Adrenal gland (tissue), 12 donors: ENCODE measurements around the gene TMEM19. TPM values are rescaled to one million over a fixed set of nuclear protein-coding genes. Genes with fewer than 3 reads are reported as not detected.

Experiments used
- DNase-seq, 7 donors: peaks; one replicate each; pipeline ENCODE4 v3.0.0-alpha.2; 2019 to 2020
- H3K27ac ChIP-seq, 5 donors: fragments of 200-600 bp; sonication (generic) in 4 of 5; 1 replicate in 3 of 5; 2 replicates in 2 of 5; pipeline versions ENCODE4 v1.5.1 to v1.8.0; 2016 to 2020; ENCODE audit warnings: mild to moderate bottlenecking in 1 of 5
- H3K27me3 ChIP-seq: fragments of 200-600 bp; 2 replicates; pipeline ENCODE4 v1.8.0; 2021
- H3K36me3 ChIP-seq, 2 donors: fragments of 200-600 bp; replicated peaks in 1 of 2; 1 replicate in 1 of 2; 2 replicates in 1 of 2; pipeline versions ENCODE4 v1.5.1 to v1.8.0; 2018 to 2022
- H3K4me1 ChIP-seq, 2 donors: fragments of 200-600 bp; replicated peaks in 1 of 2; 1 replicate in 1 of 2; 2 replicates in 1 of 2; pipeline versions ENCODE4 v1.5.1 to v1.8.0; 2018 to 2021
- H3K4me3 ChIP-seq, 4 donors: fragments of 200-600 bp; sonication (generic) in 3 of 4; one replicate each; pipeline ENCODE4 v1.5.1; 2016 to 2018
- H3K9me3 ChIP-seq, 3 donors: fragments of 200-600 bp; sonication (generic) in 1 of 3; replicated peaks in 1 of 3; 1 replicate in 2 of 3; 2 replicates in 1 of 3; pipeline versions ENCODE4 v1.5.1 to v1.8.0; 2016 to 2021
- POLR2A ChIP-seq, 2 donors: fragments of 450-650 bp; IDR thresholded peaks; one replicate each; pipeline ENCODE4 v1.6.1; 2017; ENCODE audit warnings: antibody characterized with exemption in 2 of 2, mild to moderate bottlenecking in 2 of 2, moderate library complexity in 1 of 2
- WGBS, 4 donors: extraction: QIAGEN DNeasy Blood & Tissue Kit in 2 of 4; methylation state at CpG; one replicate each; pipeline versions ENCODE4 v1.1.5 to v1.1.7; 2013 to 2017; 5-methylcytosine and 5-hydroxymethylcytosine counted together
- intact Hi-C, 2 donors: fragments of 100-400 bp; cut with DNase I; formaldehyde crosslinking; loops; one replicate each; pipeline versions ENCODE4 v1.14.1 to v1.15.0; 2022 to 2023
- polyA plus RNA-seq, 3 donors: library from polyadenylated mRNA; stranded (reverse); fragments of 200-250 nt in 2 of 3; fragments of 350-450 nt in 1 of 3; fragmentation: Illumina TruSeq in 1 of 3; extraction: RNeasy Lipid Tissue Mini Kit (QIAGEN cat#74804) in 1 of 3; gene quantifications; one replicate each; pipeline ENCODE4 v1.2.3, GENCODE V29; 2013 to 2014
- total RNA-seq, 9 donors: library from RNA; depleted of rRNA in 4 of 9; stranded (reverse); fragments of >200 nt in 4 of 9; fragments of 120-200 nt in 1 of 9; fragmentation: NEBNext Ultra II Directional in 1 of 9; extraction: Animal tissue kit (Norgen Biotek cat#: 25700) in 1 of 9; gene quantifications; one replicate each; pipeline versions ENCODE4 v1.1.0 to v1.2.4, GENCODE V29; 2013 to 2023
- TF ChIP-seq, protein P1 (sequence below), 6 experiments: fragments of 450-650 bp in 4 of 6; fragments of 200-600 bp in 2 of 6; sonication (generic) in 1 of 6; IDR thresholded peaks; 1 replicate in 5 of 6; 2 replicates in 1 of 6; pipeline versions ENCODE4 v1.5.1 to v1.8.0; 2016 to 2021; ENCODE audit warnings: antibody characterized with exemption in 6 of 6, mild to moderate bottlenecking in 2 of 6, moderate library complexity in 1 of 6
- donor health status: healthy with polysubstance abuse.
- donor health status: Bipolar disorder and iron deficiency.
- donor health status: DM: yes; HTN: yes; CAD: no.
- donor health status: DM: no; HTN: no; CAD: no.
- donor health status: DM: no; HTN: no; CAD: no.
- donor health status: DM: yes; HTN: yes; CAD: no.

The TMEM19 gene
- total and polyA plus RNA-seq, 12 donors: 2.8 to 22.1 (median 18.1) TPM

DNA sequence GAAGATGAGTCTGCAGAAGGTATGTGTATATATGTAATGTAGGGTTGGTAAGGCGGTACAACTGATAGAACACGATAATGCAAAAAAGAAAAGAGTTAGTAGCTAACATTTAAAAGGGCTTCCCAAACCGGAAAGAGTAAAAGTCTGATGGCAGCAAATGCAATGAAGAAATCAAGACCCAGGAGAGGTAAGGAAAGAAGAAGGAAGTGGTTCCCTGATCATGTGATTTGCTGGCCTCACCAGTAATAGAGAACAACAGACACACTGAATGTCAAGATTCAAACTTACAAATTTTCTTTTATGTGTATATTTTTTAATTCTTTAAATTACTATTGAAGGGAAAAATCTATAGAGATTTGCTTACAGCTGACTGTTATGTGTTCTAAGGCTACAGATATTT, 40.6 kb upstream of the TMEM19 start:
- WGBS, 4 donors: 73 to 92% (median 85%) methylated on average over 3 of the region's 3 CpGs
- Histone ChIP-seq H3K4me3 (no peak overlapping the region), H3K36me3 (peaks cover 0 to 72% of the 10 kb centered on the region in 2 donors), H3K4me1 (peaks cover 0 to 9% of the 10 kb centered on the region in 2 donors), H3K27ac (no peak overlapping the region), H3K27me3 (no peaks in the 10 kb centered on the region), H3K9me3 (peaks cover 0 to 4% (median 0%) of the 10 kb centered on the region in 3 donors)
- DNase-seq: no peak
- TF ChIP-seq, protein P1, sequence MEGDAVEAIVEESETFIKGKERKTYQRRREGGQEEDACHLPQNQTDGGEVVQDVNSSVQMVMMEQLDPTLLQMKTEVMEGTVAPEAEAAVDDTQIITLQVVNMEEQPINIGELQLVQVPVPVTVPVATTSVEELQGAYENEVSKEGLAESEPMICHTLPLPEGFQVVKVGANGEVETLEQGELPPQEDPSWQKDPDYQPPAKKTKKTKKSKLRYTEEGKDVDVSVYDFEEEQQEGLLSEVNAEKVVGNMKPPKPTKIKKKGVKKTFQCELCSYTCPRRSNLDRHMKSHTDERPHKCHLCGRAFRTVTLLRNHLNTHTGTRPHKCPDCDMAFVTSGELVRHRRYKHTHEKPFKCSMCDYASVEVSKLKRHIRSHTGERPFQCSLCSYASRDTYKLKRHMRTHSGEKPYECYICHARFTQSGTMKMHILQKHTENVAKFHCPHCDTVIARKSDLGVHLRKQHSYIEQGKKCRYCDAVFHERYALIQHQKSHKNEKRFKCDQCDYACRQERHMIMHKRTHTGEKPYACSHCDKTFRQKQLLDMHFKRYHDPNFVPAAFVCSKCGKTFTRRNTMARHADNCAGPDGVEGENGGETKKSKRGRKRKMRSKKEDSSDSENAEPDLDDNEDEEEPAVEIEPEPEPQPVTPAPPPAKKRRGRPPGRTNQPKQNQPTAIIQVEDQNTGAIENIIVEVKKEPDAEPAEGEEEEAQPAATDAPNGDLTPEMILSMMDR (IDR thresholded peaks at IDR 0.05): no peak
- TF ChIP-seq POLR2A (IDR thresholded peaks at IDR 0.05): no peak
- intact Hi-C loops: no loop called here

DNA sequence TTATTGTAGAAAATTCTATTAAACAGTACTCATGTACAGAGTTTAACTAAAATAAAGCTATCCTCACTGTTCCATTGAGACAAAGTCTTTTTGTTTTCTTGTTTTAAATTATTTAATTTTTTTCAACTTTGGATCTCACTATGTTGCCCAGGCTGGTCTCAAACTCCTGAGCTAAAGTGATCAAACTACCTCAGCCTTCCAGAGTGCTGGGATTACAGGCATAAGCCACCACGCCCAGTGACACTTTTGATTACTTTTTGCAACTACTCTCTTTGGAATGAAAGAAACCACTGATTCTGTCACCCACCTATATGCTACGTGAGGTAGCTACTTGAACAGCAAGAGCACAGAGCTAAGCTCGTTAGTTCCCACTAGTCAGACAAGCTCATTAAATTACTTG, 39.4 kb upstream of the TMEM19 start:
- Histone ChIP-seq H3K36me3 (peaks cover 0 to 60% of the 10 kb centered on the region in 2 donors), H3K27ac (no peak overlapping the region), H3K27me3 (no peaks in the 10 kb centered on the region), H3K9me3 (peaks cover 0 to 4% (median 0%) of the 10 kb centered on the region in 3 donors), H3K4me1 (peaks cover 0 to 15% of the 10 kb centered on the region in 2 donors), H3K4me3 (no peak overlapping the region)
- WGBS, 4 donors: 96 to 99% (median 98%) methylated on average over 3 of the region's 3 CpGs
- TF ChIP-seq, protein P1 (IDR thresholded peaks at IDR 0.05): no peak
- no peak for TF ChIP-seq POLR2A (IDR thresholded peaks at IDR 0.05)
- intact Hi-C loops: no loop called here
- DNase-seq: no peak

DNA sequence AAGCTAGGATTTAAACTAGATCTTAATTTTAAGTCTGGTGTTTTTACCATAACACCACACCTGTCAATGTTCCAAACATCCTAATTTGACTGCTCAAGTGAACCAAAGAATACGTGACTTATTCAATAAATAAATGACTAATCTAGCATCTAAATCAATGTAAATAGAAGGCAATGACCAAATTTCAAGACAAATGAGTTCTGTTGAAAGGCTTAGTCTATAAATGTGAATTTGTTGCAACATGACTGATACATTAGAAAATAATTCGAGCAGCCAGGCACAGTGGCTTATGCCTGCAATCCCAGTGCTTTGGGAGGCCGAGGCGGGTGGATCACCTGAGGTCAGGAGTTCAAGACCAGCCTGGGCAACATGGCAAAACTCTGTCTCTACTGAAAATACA, 37.3 kb upstream of the TMEM19 start:
- TF ChIP-seq POLR2A (IDR thresholded peaks at IDR 0.05): no peak
- TF ChIP-seq, protein P1 (IDR thresholded peaks at IDR 0.05): no peak
- H3K27me3 ChIP-seq: no peaks in the 10 kb centered on the region
- no peak overlapping the region for H3K27ac ChIP-seq
- H3K36me3 ChIP-seq: peaks cover 0 to 41% of the 10 kb centered on the region in 2 donors
- intact Hi-C loops: no loop called here
- WGBS, 4 donors: 81 to 90% (median 87%) methylated on average over 4 of the region's 4 CpGs
- peaks cover 0 to 4% (median 0%) of the 10 kb centered on the region in 3 donors for H3K9me3 ChIP-seq
- H3K4me3 ChIP-seq: no peak overlapping the region
- peaks cover 0 to 21% of the 10 kb centered on the region in 2 donors for H3K4me1 ChIP-seq
- DNase-seq: no peak

DNA sequence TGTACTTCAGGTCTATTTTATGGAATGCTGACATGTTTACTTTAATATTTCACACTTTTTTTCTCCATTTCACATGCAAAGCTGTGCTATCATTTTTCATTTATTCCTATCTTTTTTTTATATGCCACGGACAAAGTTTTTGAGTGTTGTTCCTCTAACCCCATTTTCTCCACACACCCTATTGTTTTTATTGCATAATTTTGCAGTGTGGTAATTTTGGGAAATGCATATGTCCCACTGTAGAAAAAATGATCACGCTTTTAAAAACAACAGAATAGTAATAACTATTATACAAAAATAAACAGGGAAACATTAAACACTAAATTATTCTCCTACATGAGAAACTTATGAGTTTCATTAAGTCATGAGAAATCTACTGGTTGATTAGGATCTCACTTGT, 36.5 kb upstream of the TMEM19 start:
- TF ChIP-seq, protein P1 (IDR thresholded peaks at IDR 0.05): no peak
- TF ChIP-seq POLR2A (IDR thresholded peaks at IDR 0.05): no peak
- Histone ChIP-seq H3K4me3 (no peak overlapping the region), H3K9me3 (peaks cover 0 to 4% (median 0%) of the 10 kb centered on the region in 3 donors), H3K4me1 (peaks cover 0 to 21% of the 10 kb centered on the region in 2 donors), H3K27me3 (no peaks in the 10 kb centered on the region), H3K36me3 (peaks cover 0 to 32% of the 10 kb centered on the region in 2 donors), H3K27ac (no peak overlapping the region)
- DNase-seq: no peak
- intact Hi-C loops: no loop called here
- WGBS, 4 donors: 81 to 85% (median 83%) methylated on average over 2 of the region's 2 CpGs
